Measurements from ENCODE around the gene KPRP. TPM values are rescaled to one million over a fixed set of nuclear protein-coding genes. Genes with fewer than 3 reads are reported as not detected.

The KPRP gene
- total RNA-seq, 1 donor from 2014 or later, result not detected

DNA sequence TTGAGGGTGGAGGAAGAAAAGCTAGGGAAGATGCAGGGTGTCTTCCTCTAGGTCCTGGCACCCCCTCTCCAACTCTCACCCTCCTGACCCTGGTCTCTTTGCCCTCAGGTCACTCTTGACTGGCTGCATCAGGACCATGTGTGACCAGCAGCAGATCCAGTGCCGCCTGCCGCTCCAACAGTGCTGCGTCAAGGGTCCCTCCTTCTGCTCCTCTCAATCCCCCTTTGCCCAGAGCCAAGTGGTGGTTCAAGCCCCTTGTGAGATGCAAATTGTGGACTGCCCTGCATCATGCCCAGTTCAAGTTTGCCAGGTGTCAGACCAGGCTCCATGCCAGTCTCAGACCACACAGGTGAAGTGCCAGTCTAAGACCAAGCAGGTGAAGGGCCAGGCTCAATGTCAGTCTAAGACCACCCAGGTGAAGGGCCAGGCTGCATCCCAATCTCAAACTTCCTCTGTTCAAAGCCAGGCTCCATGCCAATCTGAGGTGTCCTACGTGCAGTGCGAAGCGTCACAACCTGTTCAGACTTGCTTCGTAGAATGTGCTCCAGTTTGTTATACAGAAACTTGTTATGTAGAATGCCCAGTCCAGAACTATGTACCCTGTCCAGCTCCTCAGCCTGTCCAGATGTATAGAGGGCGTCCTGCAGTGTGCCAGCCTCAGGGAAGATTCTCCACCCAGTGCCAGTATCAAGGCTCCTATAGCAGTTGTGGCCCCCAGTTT lies 1.8 kb downstream of the KPRP start:
- Histone ChIP-seq H3K27me3 (ENCODE audit: low read depth) (peaks cover 12% of the 10 kb centered on the region), H3K4me1 (no peaks in the 10 kb centered on the region), H3K36me3 (no peaks in the 10 kb centered on the region), H3K27ac (replicated peaks) (no peak overlapping the region), H3K4me3 (no peak overlapping the region), H3K9me3 (replicated peaks) (no peaks in the 10 kb centered on the region)
- DNase-seq, result no peak
- TF ChIP-seq CTCF (IDR thresholded peaks at IDR 0.05; ENCODE audit: borderline replicate concordance), result no peak
- intact Hi-C loops (cut with micrococcal nuclease), result no loop called here

- TF ChIP-seq CTCF (IDR thresholded peaks at IDR 0.05; ENCODE audit: borderline replicate concordance), result no peak
- Histone ChIP-seq H3K27me3 (ENCODE audit: low read depth) (peaks cover 17% of the 10 kb centered on the region), H3K9me3 (replicated peaks) (no peaks in the 10 kb centered on the region), H3K27ac (replicated peaks) (no peak overlapping the region), H3K4me3 (no peak overlapping the region), H3K4me1 (no peaks in the 10 kb centered on the region), H3K36me3 (no peaks in the 10 kb centered on the region)
- no peak for DNase-seq
- intact Hi-C loops (cut with micrococcal nuclease), result no loop called here
These were observed 2.8 kb downstream of the KPRP start for GRCh38 chr1:152760551-152761190.

DNA sequence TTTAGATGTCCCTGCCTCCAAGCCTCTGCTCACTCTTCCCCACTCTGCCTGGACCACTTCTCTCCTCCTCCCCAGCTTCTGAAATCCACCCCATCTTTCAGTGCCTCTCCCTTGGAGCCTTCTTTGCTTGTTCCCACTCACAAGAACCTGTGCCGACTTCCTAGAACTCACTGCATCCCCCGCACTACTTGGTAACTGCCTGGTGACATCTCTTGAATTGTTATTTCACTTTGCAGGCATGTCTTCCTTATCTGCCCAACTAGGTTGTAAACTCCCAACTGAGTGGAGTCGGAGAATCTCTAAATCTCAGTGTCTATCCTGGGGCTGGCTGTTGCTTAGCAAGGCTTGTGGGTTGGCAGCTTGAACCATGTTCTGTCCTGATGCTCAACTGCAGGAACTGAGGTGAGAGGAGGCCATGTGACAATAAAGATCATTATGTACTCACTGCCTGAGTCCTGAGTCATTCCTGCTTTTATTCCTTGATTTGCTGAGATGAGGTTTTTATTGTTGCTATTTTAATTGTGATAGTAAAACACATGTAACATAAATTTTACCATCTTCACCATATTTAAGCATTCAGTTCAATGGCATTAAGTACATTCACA lies 3.9 kb downstream of the KPRP start:
- no peak for TF ChIP-seq CTCF (IDR thresholded peaks at IDR 0.05; ENCODE audit: borderline replicate concordance)
- Histone ChIP-seq H3K36me3 (no peaks in the 10 kb centered on the region), H3K27ac (replicated peaks) (no peak overlapping the region), H3K27me3 (ENCODE audit: low read depth) (peaks cover 20% of the 10 kb centered on the region), H3K4me3 (no peak overlapping the region), H3K9me3 (replicated peaks) (no peaks in the 10 kb centered on the region), H3K4me1 (no peaks in the 10 kb centered on the region)
- intact Hi-C loops (cut with micrococcal nuclease), result no loop called here
- no peak for DNase-seq

GRCh38 chr1:152768847-152769533 lies 11.2 kb downstream of the KPRP start:
- Histone ChIP-seq H3K27ac (replicated peaks) (no peak overlapping the region), H3K9me3 (replicated peaks) (no peaks in the 10 kb centered on the region), H3K36me3 (no peaks in the 10 kb centered on the region), H3K27me3 (ENCODE audit: low read depth) (peaks cover 17% of the 10 kb centered on the region), H3K4me3 (no peak overlapping the region), H3K4me1 (no peaks in the 10 kb centered on the region)
- TF ChIP-seq CTCF (IDR thresholded peaks at IDR 0.05; ENCODE audit: borderline replicate concordance), result no peak
- no peak for DNase-seq
- intact Hi-C loops (cut with micrococcal nuclease), result no loop called here

DNA sequence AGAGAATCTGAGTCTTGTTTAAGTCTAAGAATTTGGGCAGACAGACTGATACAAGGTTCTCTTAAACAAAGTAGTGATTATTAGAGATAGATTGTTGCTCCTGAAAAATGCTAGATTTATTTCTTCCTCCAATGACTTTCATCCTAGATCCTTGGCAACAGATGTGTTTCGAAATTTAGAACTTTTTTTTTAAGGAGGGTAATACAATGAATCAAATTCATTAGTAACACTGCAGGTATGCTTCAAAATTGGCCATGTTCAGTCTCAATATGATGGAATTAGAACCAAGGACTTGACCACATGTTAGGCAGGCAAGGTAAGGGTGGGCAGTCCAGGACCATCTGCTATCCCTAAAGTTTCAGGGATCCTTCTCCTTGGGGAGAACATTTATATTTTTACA lies 12.6 kb downstream of the KPRP start:
- Histone ChIP-seq H3K27ac (replicated peaks) (no peak overlapping the region), H3K27me3 (ENCODE audit: low read depth) (peaks cover 12% of the 10 kb centered on the region), H3K9me3 (replicated peaks) (peaks cover under 1% of the 10 kb centered on the region), H3K36me3 (no peaks in the 10 kb centered on the region), H3K4me3 (no peak overlapping the region), H3K4me1 (no peaks in the 10 kb centered on the region)
- intact Hi-C loops (cut with micrococcal nuclease), result no loop called here
- no peak for TF ChIP-seq CTCF (IDR thresholded peaks at IDR 0.05; ENCODE audit: borderline replicate concordance)
- no peak for DNase-seq

Measured in left ventricle myocardium inferior (tissue), 1 donor.